Coronary artery (tissue), 2 donors: ENCODE data around the gene AREG.

Source experiments
- DNase-seq: peaks from one replicate; pipeline ENCODE4 v3.0.0-alpha.2; 2017; ENCODE audit warnings: low spot score
- H3K27ac ChIP-seq, 2 donors: fragments of 200-600 bp; sonication (generic); one replicate each; pipeline ENCODE4 v1.5.1; 2016 to 2019
- H3K4me3 ChIP-seq: fragments of 200-600 bp; sonication (generic); 2 replicates; pipeline ENCODE4 v1.5.1; 2016; ENCODE audit warnings: mild to moderate bottlenecking, moderate library complexity
- TF ChIP-seq, protein P1 (sequence below): fragments of 200-600 bp; sonication (generic); IDR thresholded peaks from one replicate; pipeline ENCODE4 v1.5.1; 2019; ENCODE audit warnings: antibody characterized with exemption

AREG gene

GRCh38 chr4:74460833-74461232 is 15.9 kb downstream of the AREG start:
- DNase-seq, result no peak
- TF ChIP-seq, protein P1, sequence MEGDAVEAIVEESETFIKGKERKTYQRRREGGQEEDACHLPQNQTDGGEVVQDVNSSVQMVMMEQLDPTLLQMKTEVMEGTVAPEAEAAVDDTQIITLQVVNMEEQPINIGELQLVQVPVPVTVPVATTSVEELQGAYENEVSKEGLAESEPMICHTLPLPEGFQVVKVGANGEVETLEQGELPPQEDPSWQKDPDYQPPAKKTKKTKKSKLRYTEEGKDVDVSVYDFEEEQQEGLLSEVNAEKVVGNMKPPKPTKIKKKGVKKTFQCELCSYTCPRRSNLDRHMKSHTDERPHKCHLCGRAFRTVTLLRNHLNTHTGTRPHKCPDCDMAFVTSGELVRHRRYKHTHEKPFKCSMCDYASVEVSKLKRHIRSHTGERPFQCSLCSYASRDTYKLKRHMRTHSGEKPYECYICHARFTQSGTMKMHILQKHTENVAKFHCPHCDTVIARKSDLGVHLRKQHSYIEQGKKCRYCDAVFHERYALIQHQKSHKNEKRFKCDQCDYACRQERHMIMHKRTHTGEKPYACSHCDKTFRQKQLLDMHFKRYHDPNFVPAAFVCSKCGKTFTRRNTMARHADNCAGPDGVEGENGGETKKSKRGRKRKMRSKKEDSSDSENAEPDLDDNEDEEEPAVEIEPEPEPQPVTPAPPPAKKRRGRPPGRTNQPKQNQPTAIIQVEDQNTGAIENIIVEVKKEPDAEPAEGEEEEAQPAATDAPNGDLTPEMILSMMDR, result no peak
- Histone ChIP-seq H3K4me3 (no peak overlapping the region), H3K27ac (no peak overlapping the region)

GRCh38 chr4:74463123-74463522 is 18.2 kb downstream of the AREG start:
- TF ChIP-seq, protein P1, result no peak
- Histone ChIP-seq H3K27ac (no peak overlapping the region), H3K4me3 (no peak overlapping the region)
- no peak for DNase-seq

GRCh38 chr4:74464291-74464690 is 19.4 kb downstream of the AREG start:
- Histone ChIP-seq H3K4me3 (no peak overlapping the region), H3K27ac (no peak overlapping the region)
- TF ChIP-seq, protein P1, result no peak
- no peak for DNase-seq

DNA sequence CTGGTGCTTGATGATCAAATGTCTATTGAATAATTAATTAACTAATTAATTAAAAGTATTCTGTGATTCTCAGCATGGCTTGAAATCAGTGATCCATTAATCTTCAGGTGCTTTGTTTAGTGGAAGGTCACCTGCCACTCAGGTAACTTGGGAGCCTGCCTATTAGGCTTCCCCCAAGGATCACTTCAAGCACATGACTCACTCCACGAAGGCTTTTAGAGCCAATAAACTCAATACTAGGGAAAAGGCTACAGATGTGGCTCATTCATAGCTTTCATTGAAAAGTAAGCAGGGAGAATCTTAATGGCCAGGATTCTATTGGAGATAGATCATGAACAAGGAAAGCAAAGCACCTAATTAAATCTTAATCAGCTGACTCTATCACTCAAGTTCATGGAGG is 21.3 kb downstream of the AREG start:
- no peak for DNase-seq
- H3K4me3 ChIP-seq, result no peak overlapping the region
- TF ChIP-seq, protein P1, result no peak
- H3K27ac ChIP-seq, result no peak overlapping the region

DNA sequence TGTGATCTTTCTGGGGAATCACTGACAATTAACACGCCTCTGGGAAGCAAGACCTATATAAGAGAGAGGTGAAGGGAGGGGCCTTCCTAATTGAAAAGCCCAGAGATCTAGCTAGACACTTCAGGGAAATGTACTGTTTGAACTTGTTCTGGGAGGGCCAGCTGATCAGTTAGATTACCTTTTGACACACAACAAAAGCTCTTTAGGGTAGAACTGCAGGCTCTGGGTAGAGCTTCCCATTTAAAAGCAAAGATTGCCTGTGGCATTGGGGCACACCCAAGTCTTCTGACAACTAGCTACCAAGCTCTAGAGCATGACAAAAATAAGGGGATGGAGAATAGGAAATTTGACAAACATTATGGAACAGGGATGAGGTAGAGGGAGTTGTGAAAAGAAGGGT is 26.3 kb downstream of the AREG start:
- TF ChIP-seq, protein P1, result no peak
- no peak overlapping the region for H3K27ac ChIP-seq
- no peak overlapping the region for H3K4me3 ChIP-seq
- DNase-seq, result no peak

GRCh38 chr4:74473155-74473811 is 28.3 kb downstream of the AREG start:
- H3K4me3 ChIP-seq, result no peak overlapping the region
- no peak for DNase-seq
- TF ChIP-seq, protein P1, result no peak
- H3K27ac ChIP-seq, result peak overlapping the region; percentile 60 to 73

DNA sequence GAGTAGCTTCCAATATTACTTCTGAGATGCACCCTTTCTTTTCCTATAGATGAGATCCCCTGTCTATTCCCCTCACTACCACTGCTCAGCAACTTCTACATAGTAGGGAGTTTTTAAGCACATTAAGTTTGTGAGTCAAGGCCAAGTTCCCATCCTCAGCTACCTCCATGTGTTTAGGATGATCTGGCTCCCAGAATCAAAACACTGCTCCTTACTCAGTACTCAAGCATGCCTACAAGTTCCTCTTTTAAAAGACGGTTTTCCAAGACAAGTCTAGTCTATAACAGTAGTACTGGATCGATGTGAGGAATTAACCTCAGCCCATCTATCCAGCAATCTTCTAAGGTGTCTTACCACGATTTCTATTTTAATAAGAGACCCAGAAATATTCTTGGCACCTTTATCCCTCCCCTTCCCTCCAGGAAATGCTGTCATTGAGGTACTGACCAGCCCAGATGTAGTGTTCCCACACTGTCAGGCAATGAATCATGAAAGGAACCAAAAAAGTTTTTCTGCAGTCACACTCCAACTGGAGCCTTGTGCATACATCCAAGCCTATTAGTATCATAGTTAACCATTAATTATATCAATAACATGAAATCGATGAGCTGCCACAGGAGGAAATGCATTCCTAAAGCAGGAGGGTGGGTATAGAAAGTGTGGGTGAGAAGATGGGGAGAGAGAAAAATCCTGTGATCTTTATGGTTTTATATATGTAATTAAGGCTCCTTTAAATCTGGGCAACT is 29.6 kb downstream of the AREG start:
- no peak for DNase-seq

More for the DNA sequence above, 29.6 kb downstream of the AREG start:
- Histone ChIP-seq H3K27ac (no peak overlapping the region), H3K4me3 (no peak overlapping the region)
- TF ChIP-seq, protein P1, result no peak
